Measurements from ENCODE around the gene SMAD4.
A peak's percentile ranks its signal among the peaks of the same experiment; 100 is the strongest.
"Not testable (repeated sequence)": the region's sequence is repeated elsewhere in the genome, so short reads cannot be mapped to it uniquely, and the experiment has no call there.

SMAD4 gene

GRCh38 chr18:51029694-51030536 is at the start of gene SMAD4:
SMAD4 (plus strand) TSS chr18:51030213; CDS start chr18:51047047, 16,834 bp downstream.
- DNase-seq (ENCODE audit: low spot score): peak; percentile 99

- DNase-seq (ENCODE audit: low spot score): no peak
Measured at GRCh38 chr18:50981381-50981780, 48.6 kb upstream of the SMAD4 start.

DNA sequence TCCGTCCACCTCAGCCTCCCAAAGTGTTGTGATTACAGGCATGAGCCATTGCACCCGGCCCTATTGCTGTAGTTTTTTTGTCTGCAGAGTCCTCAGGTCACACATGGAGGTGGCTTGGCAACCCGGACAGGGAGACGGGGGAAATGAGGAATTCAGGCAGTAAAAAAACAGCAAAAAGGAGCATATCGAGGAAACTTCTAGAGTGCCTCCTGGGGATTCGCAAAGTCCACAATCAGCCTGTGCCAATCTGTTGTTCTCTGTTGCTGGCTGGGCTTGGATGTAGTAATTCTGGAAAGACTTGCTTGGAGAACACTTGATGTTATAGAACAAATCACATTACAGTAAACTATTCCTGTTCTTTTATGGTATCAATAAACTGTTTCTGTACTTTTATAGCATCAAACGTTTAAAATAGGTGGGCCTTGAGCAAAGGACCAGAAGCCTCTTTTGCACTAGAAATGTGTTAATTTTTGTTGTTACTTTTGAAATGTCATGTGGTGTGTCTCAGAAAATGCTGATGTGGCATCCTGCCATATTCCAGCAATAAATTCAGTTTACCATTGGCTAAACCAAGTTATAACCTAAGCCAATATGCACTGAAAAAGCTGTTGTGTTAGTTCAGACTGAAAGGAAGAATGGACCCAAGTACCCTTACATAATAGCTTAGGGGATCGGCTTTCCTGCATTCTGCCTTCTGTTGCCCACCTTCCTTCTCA is 47.8 kb upstream of the SMAD4 start:
- DNase-seq (ENCODE audit: low spot score): no peak

DNA sequence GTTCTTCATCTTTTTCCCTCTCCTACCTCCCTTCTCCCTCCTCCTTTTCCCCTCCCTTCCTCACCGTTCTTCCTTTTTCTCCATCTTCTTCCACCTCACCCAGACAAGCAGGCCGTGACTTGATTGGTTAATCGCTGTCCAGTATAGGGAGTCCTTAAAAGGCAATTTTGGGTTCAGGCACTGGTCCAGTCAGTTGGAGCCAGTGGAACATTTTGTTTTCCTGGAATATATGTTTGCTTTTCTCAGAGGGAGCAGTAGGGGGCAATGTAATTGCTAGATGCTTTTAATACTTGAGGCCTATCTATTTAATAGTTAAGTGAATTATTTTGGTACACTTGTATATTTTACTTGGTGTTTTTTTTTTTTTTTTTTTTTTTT is 47.2 kb upstream of the SMAD4 start:
- DNase-seq (ENCODE audit: low spot score): no peak

DNA sequence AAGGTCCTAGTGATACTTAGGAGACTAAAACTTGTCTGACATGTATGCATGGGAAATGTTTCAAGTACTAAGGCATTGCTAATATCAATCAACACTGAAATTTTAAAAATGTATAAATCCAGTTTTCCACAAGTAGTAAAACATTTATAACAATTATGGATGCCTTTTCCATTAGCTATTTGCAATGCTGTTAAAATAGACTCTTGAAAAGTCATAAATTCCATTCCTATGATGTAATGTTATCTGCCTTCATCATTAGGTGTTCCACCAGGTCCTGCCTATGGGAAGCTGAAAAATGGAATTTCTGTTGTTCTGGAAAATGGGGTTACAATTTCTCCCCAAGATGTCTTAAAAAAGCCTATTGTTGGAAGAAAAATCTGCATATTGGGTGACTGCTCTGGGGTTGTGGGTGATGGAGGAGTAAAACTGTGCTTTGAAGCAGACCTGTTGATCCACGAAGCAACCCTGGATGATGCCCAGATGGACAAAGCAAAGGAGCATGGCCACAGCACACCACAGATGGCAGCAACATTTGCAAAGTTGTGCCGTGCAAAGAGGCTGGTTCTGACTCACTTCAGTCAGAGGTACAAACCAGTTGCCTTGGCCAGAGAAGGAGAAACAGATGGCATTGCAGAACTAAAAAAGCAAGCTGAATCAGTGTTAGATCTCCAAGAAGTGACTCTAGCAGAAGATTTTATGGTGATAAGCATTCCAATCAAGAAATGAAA is 43.5 kb upstream of the SMAD4 start:
- DNase-seq (ENCODE audit: low spot score): no peak

GRCh38 chr18:50987261-50987660 is 42.8 kb upstream of the SMAD4 start:
- no peak for DNase-seq (ENCODE audit: low spot score)

DNA sequence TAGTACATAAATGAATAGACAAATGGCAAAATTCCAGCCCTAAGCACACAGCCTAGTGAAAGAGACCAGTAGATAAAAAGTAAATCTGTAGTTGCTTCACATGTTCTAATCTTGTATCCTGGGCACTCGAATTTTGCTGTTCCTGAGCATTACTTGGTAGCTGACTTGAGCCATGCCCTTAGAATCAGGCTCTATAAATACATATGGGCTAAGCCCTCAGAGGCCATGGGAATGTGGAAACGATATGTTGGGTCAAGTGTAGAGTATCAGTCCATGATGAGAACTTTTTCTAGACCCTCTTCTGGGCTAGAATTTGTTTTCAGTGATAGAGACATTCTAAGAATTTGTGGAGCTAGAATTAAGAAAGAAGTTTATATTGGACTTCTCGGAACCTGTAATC is 40.3 kb upstream of the SMAD4 start:
- DNase-seq (ENCODE audit: low spot score): no peak

DNA sequence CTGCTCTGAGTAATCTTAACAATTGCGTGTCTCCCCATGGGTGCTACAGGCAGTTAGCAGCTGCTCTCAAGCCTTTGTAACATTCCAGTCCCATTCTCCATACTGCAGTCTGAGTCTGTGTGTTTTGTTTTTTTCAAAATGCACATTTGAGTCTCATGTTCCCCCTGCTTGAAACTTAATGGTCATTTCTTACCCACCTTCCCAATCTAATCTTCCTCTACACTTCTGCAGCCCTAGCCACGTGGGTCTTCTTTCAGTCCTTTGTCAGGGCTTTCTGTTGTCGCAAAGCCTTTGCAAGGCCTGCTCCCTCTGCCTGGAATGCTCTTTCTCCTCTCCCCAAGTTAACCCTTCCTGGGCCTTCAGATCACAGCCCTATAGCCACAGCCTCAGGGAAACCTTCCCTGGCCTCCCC is 37.7 kb upstream of the SMAD4 start:
- no peak for DNase-seq (ENCODE audit: low spot score)

DNA sequence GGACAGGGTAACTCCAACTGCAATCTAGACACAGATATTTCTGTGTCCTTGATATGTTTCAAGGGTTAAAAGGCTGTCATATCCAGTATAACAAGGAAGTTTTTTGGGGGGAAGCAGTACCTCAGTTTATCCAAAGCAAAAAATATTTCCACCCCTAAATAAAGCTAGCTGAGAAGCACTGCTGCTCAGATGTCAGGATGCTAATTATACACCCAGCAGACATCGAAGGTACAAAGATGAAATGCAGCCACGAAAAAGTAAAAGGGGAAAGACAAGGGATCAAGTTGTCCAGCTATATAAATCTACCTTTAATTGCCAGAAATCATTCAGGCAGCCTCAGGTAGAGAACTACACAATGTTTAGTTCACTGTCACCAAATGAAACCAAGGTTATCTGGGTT is 36.0 kb upstream of the SMAD4 start:
- DNase-seq (ENCODE audit: low spot score): no peak

GRCh38 chr18:51003174-51003573 is 26.8 kb upstream of the SMAD4 start:
- DNase-seq (ENCODE audit: low spot score): not testable (repeated sequence)

DNA sequence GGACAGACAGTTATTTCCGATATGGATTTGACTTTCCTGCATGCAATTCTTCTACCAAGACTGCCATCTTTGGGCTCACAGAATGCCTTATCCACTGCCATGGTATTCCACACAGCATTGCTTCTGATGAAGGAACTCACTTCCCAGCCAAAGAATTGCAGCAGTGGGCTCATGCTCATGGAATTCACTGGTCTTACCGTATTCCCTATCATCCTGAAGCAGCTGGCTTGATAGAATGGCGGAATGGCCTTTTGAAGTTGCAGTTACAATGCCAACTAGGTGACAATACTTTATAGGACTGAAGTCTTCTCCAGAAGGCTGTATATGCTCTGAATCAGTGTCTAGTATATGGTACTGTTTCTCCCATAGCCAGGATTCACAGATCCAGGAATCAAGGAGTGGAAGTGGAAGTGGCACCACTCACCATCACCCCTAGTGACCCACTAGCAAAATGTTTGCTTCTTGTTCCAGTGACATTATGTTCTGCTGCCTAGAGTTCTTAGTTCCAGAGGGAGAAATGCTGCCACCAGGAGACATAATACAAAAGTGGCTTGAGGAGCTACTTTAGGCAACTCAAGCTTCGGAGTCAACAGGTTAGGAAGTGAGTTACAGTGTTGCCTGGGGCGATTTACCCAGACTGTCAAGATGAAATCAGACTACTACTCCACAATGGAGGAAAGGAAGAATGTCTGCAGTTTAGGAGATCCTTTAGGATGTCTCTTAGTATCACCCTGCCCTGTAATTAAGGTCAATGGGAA is 23.8 kb upstream of the SMAD4 start:
- DNase-seq (ENCODE audit: low spot score): no peak

- DNase-seq (ENCODE audit: low spot score): no peak
Measured at GRCh38 chr18:51006948-51007789, 22.8 kb upstream of the SMAD4 start.

DNA sequence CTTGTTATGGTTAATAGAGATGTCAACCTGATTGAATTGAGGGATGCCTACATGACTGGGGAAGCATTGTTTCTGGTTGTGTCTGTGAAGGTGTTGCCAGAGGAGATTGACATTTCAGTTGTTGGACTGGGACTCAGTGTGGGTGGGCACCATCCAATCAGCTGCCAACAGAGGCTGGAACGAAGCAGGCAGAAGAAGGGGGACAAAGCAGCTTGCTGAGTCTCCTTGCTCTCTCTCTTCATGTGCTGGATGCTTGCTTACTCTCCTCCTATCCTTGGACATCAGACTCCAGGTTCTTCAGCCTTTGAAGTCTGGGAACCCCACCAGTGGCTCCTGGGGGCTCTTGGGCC is 22.2 kb upstream of the SMAD4 start:
- DNase-seq (ENCODE audit: low spot score): no peak

- DNase-seq (ENCODE audit: low spot score): no peak
Measured at GRCh38 chr18:51009072-51009471, 20.9 kb upstream of the SMAD4 start.

- DNase-seq (ENCODE audit: low spot score): no peak
Measured at GRCh38 chr18:51010218-51010617, 19.8 kb upstream of the SMAD4 start.

GRCh38 chr18:51011709-51012108 is 18.3 kb upstream of the SMAD4 start:
- DNase-seq (ENCODE audit: low spot score): no peak

- DNase-seq (ENCODE audit: low spot score): no peak
Measured at GRCh38 chr18:51012441-51012840, 17.6 kb upstream of the SMAD4 start.

DNA sequence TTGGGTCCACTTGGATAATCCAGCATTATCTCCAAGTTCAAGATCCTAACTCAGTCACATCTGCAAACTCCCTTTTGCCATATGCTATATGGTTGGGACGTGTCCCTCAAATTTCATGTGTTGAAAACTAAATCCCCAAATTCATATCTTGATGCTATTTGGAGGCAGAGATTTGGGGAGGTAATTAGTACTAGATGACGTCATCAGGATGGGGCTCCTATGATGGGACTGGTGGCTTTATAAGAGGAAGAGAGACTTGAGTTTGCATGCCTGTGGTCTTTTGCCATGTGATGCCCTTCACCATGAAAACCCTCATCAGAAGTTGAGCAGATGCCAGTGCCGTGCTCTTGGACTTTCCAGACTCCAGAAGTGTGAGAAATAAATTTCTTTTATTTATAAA is 16.8 kb upstream of the SMAD4 start:
- DNase-seq (ENCODE audit: low spot score): no peak

- no peak for DNase-seq (ENCODE audit: low spot score)
Measured at GRCh38 chr18:51017140-51017879, 12.7 kb upstream of the SMAD4 start.

DNA sequence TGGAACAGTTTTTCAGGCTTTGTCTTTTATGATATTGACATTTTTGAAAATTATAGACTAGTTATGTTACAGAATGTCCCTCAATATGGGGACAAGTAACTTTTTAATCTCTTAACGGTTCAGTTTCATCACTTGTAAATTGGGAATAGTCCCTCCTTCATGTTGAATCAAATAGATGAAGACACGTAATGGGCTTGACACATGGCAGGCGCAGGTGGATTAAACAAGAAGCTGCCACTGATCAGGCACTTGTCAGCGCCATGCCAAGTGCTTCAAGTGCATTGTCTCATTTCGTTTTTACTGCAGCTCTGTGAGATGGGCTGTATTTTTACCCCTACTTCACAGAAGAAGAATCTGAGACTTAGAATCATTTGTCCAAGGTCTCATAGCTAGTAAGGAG is 9.5 kb upstream of the SMAD4 start:
- DNase-seq (ENCODE audit: low spot score): no peak
